K562 (cell line): ENCODE measurements around the gene ACSM6. TPM values are rescaled to one million over a fixed set of nuclear protein-coding genes. Genes with fewer than 3 reads are reported as not detected.
A peak's percentile ranks its signal among the peaks of the same experiment; 100 is the strongest.

ENCODE experiments used
- ATAC-seq: fragments of 200-7000 bp; cut with Tn5 transposase; 3 replicates; pipeline ENCODE4 v1.9.1; 2020; ENCODE audit warnings: moderate library complexity
- BruUV-seq: library from RNA; stranded (reverse); fragments of 400-500 nt; replicated peaks from 2 replicates; lab custom pipeline; 2021; lab: Mats Ljungman, UMichigan
- CTCF ChIA-PET: fragments of 300-600 bp; formaldehyde crosslinking; extraction: SDS; loops from one replicate; lab custom pipeline; 2021; ENCODE audit warnings: low intra/inter-chr PET ratio; lab: Yijun Ruan, JAX
- POLR2A ChIA-PET: fragments of 300-600, 350-650 bp; sonication (Branson Sonifier 250); formaldehyde crosslinking; extraction: SDS; loops from one replicate; lab custom pipeline; 2021; ENCODE audit warnings: antibody characterized with exemption, inconsistent platforms; lab: Yijun Ruan, JAX
- DNase-seq, 4 experiments: peaks; one replicate each; pipeline versions ENCODE4 v3.0.0 to v3.0.0-alpha.2; 2011 to 2018; ENCODE audit warnings: low spot score in 3 of 4, mixed read lengths in 3 of 4; ENCODE audit errors: extremely low read depth in 1 of 4
- FAIRE-seq: peaks from 2 replicates; lab custom pipeline; 2011; peaks lifted over from hg19 to GRCh38; lab: Jason Lieb, UNC
- H2AFZ ChIP-seq: 2 replicates; pipeline ENCODE4 v1.6.0; 2011; ENCODE audit warnings: low read depth, low read length, control low read depth, inconsistent platforms
- H3K27ac ChIP-seq: fragments of 200-600 bp; 3 replicates; pipeline ENCODE4 v1.8.0; 2011; ENCODE audit warnings: low read depth, mild to moderate bottlenecking, control low read depth, inconsistent platforms, low read length, moderate library complexity, mixed read lengths; ENCODE audit errors: extremely low read depth
- H3K27me3 ChIP-seq, 2 experiments: fragments of 300-600 bp in 1 of 2; 2 replicates in 1 of 2; 3 replicates in 1 of 2; pipeline versions ENCODE4 v1.6.0 to v1.8.0; 2011; ENCODE audit warnings: inconsistent platforms in 2 of 2, low read length in 2 of 2, mild to moderate bottlenecking in 1 of 2, mixed read lengths in 1 of 2, moderate library complexity in 1 of 2; ENCODE audit not compliant: control insufficient read depth in 2 of 2, insufficient read depth in 2 of 2
- H3K36me3 ChIP-seq: fragments of 300-600 bp; 3 replicates; pipeline ENCODE4 v1.8.0; 2011; ENCODE audit warnings: mild to moderate bottlenecking, low read length, inconsistent platforms; ENCODE audit not compliant: control insufficient read depth, insufficient read depth
- H3K4me1 ChIP-seq, 2 experiments: fragments of 200-600 bp in 1 of 2; replicated peaks in 1 of 2; 2 replicates in 1 of 2; 3 replicates in 1 of 2; pipeline versions ENCODE4 v1.5.1 to v1.8.0; 2011; ENCODE audit warnings: inconsistent platforms in 2 of 2, low read length in 2 of 2, mild to moderate bottlenecking in 1 of 2, mixed read lengths in 1 of 2, moderate library complexity in 1 of 2; ENCODE audit not compliant: control insufficient read depth in 2 of 2, insufficient read depth in 2 of 2
- H3K4me2 ChIP-seq: 2 replicates; pipeline ENCODE4 v1.6.1; 2011; ENCODE audit warnings: low read length, control low read depth, inconsistent platforms, mixed read lengths; ENCODE audit not compliant: insufficient read depth
- H3K4me3 ChIP-seq: fragments of 200-600 bp; sonication (generic), shearing (Covaris generic); 2 replicates; pipeline ENCODE4 v1.5.1; 2016; ENCODE audit warnings: control low read depth, inconsistent platforms
- H3K79me2 ChIP-seq: fragments of 200-600 bp; 3 replicates; pipeline ENCODE4 v1.8.0; 2011; ENCODE audit warnings: low read length, inconsistent platforms; ENCODE audit not compliant: control insufficient read depth, insufficient read depth
- H3K9ac ChIP-seq, 2 experiments: 2 replicates each; pipeline versions ENCODE4 v1.6.0 to v1.6.1; 2011; ENCODE audit warnings: low read depth in 2 of 2, low read length in 2 of 2, control low read depth in 1 of 2, inconsistent platforms in 1 of 2, mild to moderate bottlenecking in 1 of 2, mixed read lengths in 1 of 2; ENCODE audit not compliant: insufficient read depth in 1 of 2
- H3K9me1 ChIP-seq: one replicate; pipeline ENCODE4 v1.6.0; 2011; ENCODE audit warnings: inconsistent platforms, mild to moderate bottlenecking, low read length, moderate library complexity; ENCODE audit not compliant: control insufficient read depth, insufficient read depth
- H3K9me3 ChIP-seq: replicated peaks from 2 replicates; pipeline ENCODE4 v1.5.1; 2011; ENCODE audit warnings: low read depth, low read length, inconsistent platforms; ENCODE audit not compliant: control insufficient read depth, insufficient read depth
- H4K20me1 ChIP-seq: replicated peaks from 2 replicates; pipeline ENCODE4 v1.6.1; 2011; ENCODE audit warnings: low read length, inconsistent platforms, mixed read lengths; ENCODE audit not compliant: control insufficient read depth, insufficient read depth
- CTCF ChIP-seq, 3 experiments: IDR thresholded peaks in 2 of 3; conservative IDR thresholded peaks in 1 of 3; 2 replicates each; pipeline ENCODE4 v1.5.1; 2011 to 2012; ENCODE audit warnings: low read length in 3 of 3, mild to moderate bottlenecking in 3 of 3, control low read depth in 2 of 3, improper control_type of control experiment in 1 of 3, inconsistent platforms in 1 of 3, low read depth in 1 of 3, mixed read lengths in 1 of 3, moderate library complexity in 1 of 3; ENCODE audit not compliant: insufficient read depth in 2 of 3
- PPARD ChIP-seq: fragments of 250-450 bp; sonication (Bioruptor Pico); IDR thresholded peaks from 2 replicates; pipeline ENCODE4 v1.8.0; 2022; ENCODE audit warnings: inconsistent platforms, mild to moderate bottlenecking, moderate library complexity
- TFAP4 ChIP-seq: sonication (generic); formaldehyde crosslinking; IDR thresholded peaks from 2 replicates; pipeline ENCODE4 v1.8.0; 2022; ENCODE audit warnings: missing genetic modification reagents, mild to moderate bottlenecking, moderate library complexity, borderline replicate concordance
- ZBTB40 ChIP-seq, 2 experiments: fragments of 450-650 bp in 1 of 2; sonication (generic) in 1 of 2; formaldehyde crosslinking in 1 of 2; IDR thresholded peaks; 2 replicates each; pipeline versions ENCODE4 v1.7.1 to v1.9.0; 2016 to 2022; ENCODE audit warnings: inconsistent platforms in 1 of 2, mild to moderate bottlenecking in 1 of 2, missing genetic modification reagents in 1 of 2
- ZNF384 ChIP-seq: IDR thresholded peaks from 2 replicates; pipeline ENCODE4 v1.6.1; 2012; ENCODE audit warnings: low read depth, low read length, improper control_type of control experiment
- WGBS: fragments of 100-300 bp; shearing (Covaris generic); methylation state at CpG from one replicate; pipeline ENCODE4 v1.1.6; 2016; ENCODE audit warnings: low coverage, mixed read lengths; ENCODE audit not compliant: insufficient coverage; ENCODE audit errors: missing lambda C conversion rate; 5-methylcytosine and 5-hydroxymethylcytosine counted together
- in situ Hi-C: fragments of 300-500 bp; cut with MboI; formaldehyde crosslinking; loops from 4 replicates; pipeline ENCODE4 v1.15.0; 2018; ENCODE audit warnings: inconsistent platforms, mixed read lengths
- intact Hi-C: fragments of 100-400 bp; cut with micrococcal nuclease; formaldehyde crosslinking; loops from 2 replicates; pipeline ENCODE4 v1.14.2; 2022
- polyA plus RNA-seq, 8 experiments: library from polyadenylated mRNA; depleted of rRNA in 4 of 8; stranded (reverse) in 5 of 8; unstranded in 3 of 8; fragments of >200 nt; fragmentation: Nextera tagmentation in 2 of 8; fragmentation: Illumina TruSeq in 1 of 8; extraction: Ambion mirVana in 2 of 8; extraction: Trizol in 1 of 8; gene quantifications; 2 replicates each; pipeline versions ENCODE4 v1.2.1 to v1.2.3, GENCODE V29; 2011 to 2014; ENCODE audit warnings: inconsistent platforms in 1 of 8, missing spikeins in 1 of 8
- total RNA-seq, 7 experiments: library from RNA; depleted of rRNA in 6 of 7; stranded (reverse); fragments of >200 nt in 6 of 7; fragmentation: Illumina TruSeq in 2 of 7; extraction: Trizol in 2 of 7; gene quantifications; 2 replicates each; pipeline versions ENCODE4 v1.2.1 to v1.2.3, GENCODE V29; 2011 to 2021; ENCODE audit warnings: low replicate concordance in 1 of 7
- TF ChIP-seq, protein P1 (sequence below): fragments of 450-650 bp; IDR thresholded peaks from 2 replicates; pipeline ENCODE4 v1.6.1; 2016; ENCODE audit warnings: missing biosample characterization, missing genetic modification characterization

Gene ACSM6
- total and polyA plus RNA-seq, 9 of the 15 experiments (the other 6 are each of a cell fraction or from before 2014, with no cell fraction given): not detected

DNA sequence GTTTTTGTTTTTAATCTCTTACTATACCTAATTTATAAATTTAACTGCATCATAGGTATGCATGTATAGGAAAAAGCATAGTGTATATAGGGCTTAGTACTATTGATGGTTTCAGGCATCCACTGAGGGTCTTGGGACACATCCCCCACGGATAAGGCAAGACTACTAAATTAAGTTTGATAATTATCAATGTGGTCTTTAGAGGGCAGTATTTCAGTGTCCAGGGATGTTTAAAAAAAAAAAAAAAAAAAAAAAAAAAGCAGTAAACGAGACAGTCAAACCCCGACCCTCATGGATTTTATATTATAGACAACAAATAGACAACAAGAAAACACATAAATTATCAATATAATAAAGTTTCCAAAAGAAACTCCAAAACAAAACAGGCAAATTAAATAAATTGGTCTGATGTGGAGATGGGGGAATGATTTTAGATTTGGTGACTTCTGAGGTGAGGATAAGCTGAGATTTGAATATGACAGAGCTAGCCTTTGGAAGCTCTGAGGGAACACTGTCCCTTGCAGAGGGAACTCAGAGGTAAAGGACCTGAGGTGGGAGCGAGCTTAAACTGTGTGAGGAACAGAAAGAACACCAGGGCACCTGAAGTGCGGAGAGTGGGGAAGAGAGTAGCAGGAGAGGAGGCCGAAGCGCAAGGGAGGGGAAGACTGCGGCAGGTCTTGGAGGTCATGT is 14.8 kb downstream of the ACSM6 start:
- in situ Hi-C loops: no loop called here
- intact Hi-C loops: no loop called here
- no peaks in the 10 kb centered on the region for H3K36me3 ChIP-seq
- H2AFZ ChIP-seq: no peak overlapping the region
- H3K9me1 ChIP-seq: no peaks in the 10 kb centered on the region
- peak in 2 of 4 experiments; percentile 5 to 9 for DNase-seq
- H3K79me2 ChIP-seq: no peaks in the 10 kb centered on the region
- CTCF ChIA-PET: no interaction called here
- no peak overlapping the region for H3K4me3 ChIP-seq
- FAIRE-seq: no peak
- no peak for TF ChIP-seq TFAP4 (CRISPR knock-in tag)
- no peak for TF ChIP-seq ZBTB40 (IDR thresholded peaks at IDR 0.05)
- TF ChIP-seq ZBTB40 (CRISPR knock-in tag; IDR thresholded peaks at IDR 0.05): no peak
- peak in 2 of 3 experiments; percentile 16 to 36; a peak in 1 of 6 replicates for TF ChIP-seq CTCF (IDR thresholded peaks at IDR 0.05 in 2 of 3, conservative IDR thresholded peaks at IDR 0.05 in 1 of 3; ENCODE audit: insufficient read depth in 2 of 3, low read depth in 1 of 3, low read length in 3 of 3)
- TF ChIP-seq PPARD: no peak
- TF ChIP-seq, protein P1, sequence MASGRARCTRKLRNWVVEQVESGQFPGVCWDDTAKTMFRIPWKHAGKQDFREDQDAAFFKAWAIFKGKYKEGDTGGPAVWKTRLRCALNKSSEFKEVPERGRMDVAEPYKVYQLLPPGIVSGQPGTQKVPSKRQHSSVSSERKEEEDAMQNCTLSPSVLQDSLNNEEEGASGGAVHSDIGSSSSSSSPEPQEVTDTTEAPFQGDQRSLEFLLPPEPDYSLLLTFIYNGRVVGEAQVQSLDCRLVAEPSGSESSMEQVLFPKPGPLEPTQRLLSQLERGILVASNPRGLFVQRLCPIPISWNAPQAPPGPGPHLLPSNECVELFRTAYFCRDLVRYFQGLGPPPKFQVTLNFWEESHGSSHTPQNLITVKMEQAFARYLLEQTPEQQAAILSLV: no peak
- TF ChIP-seq ZNF384: peak; percentile 94
- H3K27me3 ChIP-seq: no peaks in the 10 kb centered on the region; a peak in 1 of 5 replicates
- no TSS peak for BruUV-seq
- H3K9ac ChIP-seq: no peak overlapping the region
- WGBS: 33% methylated on average over 7 of the region's 8 CpGs
- 0 out of 3 replicates have a peak, but pooled peaks have one; percentile 20 for ATAC-seq
- no peaks in the 10 kb centered on the region; a peak in 1 of 5 replicates for H3K4me1 ChIP-seq
- no peaks in the 10 kb centered on the region for H3K9me3 ChIP-seq
- H4K20me1 ChIP-seq: no peaks in the 10 kb centered on the region
- no peak overlapping the region for H3K27ac ChIP-seq
- POLR2A ChIA-PET: interaction anchor here (0.7 kb wide), 1 partner anchor 19 kb away, joined by 3 read pairs; no protein-coding TSS in a partner anchor
- no peak overlapping the region for H3K4me2 ChIP-seq
